HG03520 (cell line): ENCODE results near the gene RAPH1.

Experiments used
- ATAC-seq: cut with Tn5 transposase; IDR thresholded peaks from one replicate; pipeline ENCODE4 v1.9.1; 2021; ENCODE audit warnings: mild to moderate bottlenecking, moderate library complexity; ENCODE audit not compliant: unreplicated experiment

The RAPH1 gene

GRCh38 chr2:203366639-203367466, 168.2 kb downstream of the RAPH1 start:
- ATAC-seq = no peak

- ATAC-seq = no peak
Measured at GRCh38 chr2:203361922-203362321, 173.2 kb downstream of the RAPH1 start.

- ATAC-seq = no peak
Measured at GRCh38 chr2:203361495-203361894, 173.6 kb downstream of the RAPH1 start.

GRCh38 chr2:203360833-203361430, 174.2 kb downstream of the RAPH1 start:
- ATAC-seq = no peak

GRCh38 chr2:203359450-203359849, 175.7 kb downstream of the RAPH1 start:
- no peak for ATAC-seq

- no peak for ATAC-seq
Measured at GRCh38 chr2:203354966-203355365, 180.1 kb downstream of the RAPH1 start.

GRCh38 chr2:203352604-203353255, 182.4 kb downstream of the RAPH1 start:
- no peak for ATAC-seq

GRCh38 chr2:203347375-203347774, 187.7 kb downstream of the RAPH1 start:
- no peak for ATAC-seq

- ATAC-seq = no peak
Measured at GRCh38 chr2:203346612-203347011, 188.5 kb downstream of the RAPH1 start.

- no peak for ATAC-seq
Measured at GRCh38 chr2:203344667-203345066, 190.4 kb downstream of the RAPH1 start.
